Hepatocyte (in vitro differentiated cells): Measurements from ENCODE around the gene NTF4.

ENCODE experiments used
- EZH2 ChIP-seq: fragments of 200-600 bp; sonication (generic); IDR thresholded peaks from 2 replicates; pipeline ENCODE4 v1.6.1; 2016; ENCODE audit warnings: antibody characterized with exemption, mild to moderate bottlenecking, borderline replicate concordance
- EZH2phosphoT487 ChIP-seq: fragments of 200-600 bp; sonication (generic); IDR thresholded peaks from one replicate; pipeline ENCODE4 v1.6.1; 2018; ENCODE audit warnings: antibody characterized with exemption, mild to moderate bottlenecking, low read depth, moderate library complexity; ENCODE audit not compliant: unreplicated experiment, severe bottlenecking
- TF ChIP-seq, protein P1 (sequence below): fragments of 200-600 bp; sonication (generic); IDR thresholded peaks from 2 replicates; pipeline ENCODE4 v1.5.1; 2016; ENCODE audit warnings: antibody characterized with exemption, mild to moderate bottlenecking; ENCODE audit not compliant: poor library complexity

DNA sequence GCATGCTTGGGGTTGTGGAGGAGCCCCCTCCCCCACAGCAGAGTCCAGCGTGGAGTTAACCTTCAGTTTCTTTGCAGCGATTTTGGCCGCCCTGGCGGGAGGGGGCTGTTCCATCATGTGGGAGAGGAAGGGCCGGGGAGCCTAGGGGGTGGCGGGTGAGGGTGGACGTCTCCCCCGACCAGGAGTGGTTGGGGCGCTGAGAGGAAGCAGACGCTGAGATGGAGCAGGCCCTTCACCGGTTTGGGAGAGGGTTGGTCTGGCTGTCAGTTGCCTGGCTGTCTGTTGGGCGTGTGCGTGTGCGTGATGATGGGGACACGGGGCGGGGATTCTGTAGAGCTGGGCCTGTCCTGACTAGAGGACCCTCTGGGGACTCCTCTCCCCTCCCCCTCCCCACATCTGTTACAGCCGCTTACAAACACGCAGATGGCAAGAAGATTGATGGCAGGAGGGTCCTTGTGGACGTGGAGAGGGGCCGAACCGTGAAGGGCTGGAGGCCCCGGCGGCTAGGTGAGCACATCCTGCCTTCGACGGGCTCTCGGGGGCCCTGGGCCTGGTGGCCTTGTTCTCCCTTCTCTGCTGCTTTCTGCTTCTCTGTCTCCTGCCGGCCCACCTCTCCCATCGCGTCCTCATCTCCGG is 39.7 kb upstream of the NTF4 start:
- TF ChIP-seq, protein P1, sequence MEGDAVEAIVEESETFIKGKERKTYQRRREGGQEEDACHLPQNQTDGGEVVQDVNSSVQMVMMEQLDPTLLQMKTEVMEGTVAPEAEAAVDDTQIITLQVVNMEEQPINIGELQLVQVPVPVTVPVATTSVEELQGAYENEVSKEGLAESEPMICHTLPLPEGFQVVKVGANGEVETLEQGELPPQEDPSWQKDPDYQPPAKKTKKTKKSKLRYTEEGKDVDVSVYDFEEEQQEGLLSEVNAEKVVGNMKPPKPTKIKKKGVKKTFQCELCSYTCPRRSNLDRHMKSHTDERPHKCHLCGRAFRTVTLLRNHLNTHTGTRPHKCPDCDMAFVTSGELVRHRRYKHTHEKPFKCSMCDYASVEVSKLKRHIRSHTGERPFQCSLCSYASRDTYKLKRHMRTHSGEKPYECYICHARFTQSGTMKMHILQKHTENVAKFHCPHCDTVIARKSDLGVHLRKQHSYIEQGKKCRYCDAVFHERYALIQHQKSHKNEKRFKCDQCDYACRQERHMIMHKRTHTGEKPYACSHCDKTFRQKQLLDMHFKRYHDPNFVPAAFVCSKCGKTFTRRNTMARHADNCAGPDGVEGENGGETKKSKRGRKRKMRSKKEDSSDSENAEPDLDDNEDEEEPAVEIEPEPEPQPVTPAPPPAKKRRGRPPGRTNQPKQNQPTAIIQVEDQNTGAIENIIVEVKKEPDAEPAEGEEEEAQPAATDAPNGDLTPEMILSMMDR: no peak
- TF ChIP-seq EZH2 (no peak), EZH2phosphoT487 (no peak)
